GM10248 (cell line): Measurements from ENCODE around the gene LARGE1.

Experiments
- CTCF ChIA-PET: fragments of 300-600 bp; sonication (Branson Sonifier 250); formaldehyde crosslinking; extraction: SDS; loops from one replicate; lab custom pipeline; 2021; ENCODE audit warnings: antibody characterized with exemption; lab: Yijun Ruan, JAX
- POLR2A ChIA-PET: fragments of 350-650 bp; sonication (Branson Sonifier 250); formaldehyde crosslinking; extraction: SDS; loops from one replicate; lab custom pipeline; 2020; ENCODE audit warnings: antibody characterized with exemption; lab: Yijun Ruan, JAX
- DNase-seq: peaks from one replicate; pipeline ENCODE4 v3.0.0; 2012; ENCODE audit errors: extremely low spot score
- CTCF ChIP-seq: IDR thresholded peaks from 2 replicates; pipeline ENCODE4 v1.5.1; 2012; ENCODE audit warnings: mild to moderate bottlenecking, low read depth; ENCODE audit errors: extremely low read depth, missing control alignments, control extremely low read depth

LARGE1 gene

GRCh38 chr22:33539202-33539901 is 380.9 kb downstream of the LARGE1 start:
- no peak for TF ChIP-seq CTCF
- CTCF ChIA-PET = interaction anchor here (1.1 to 2.6 kb wide), 6 partner anchors 10 to 213 kb away, joined by 3 to 14 read pairs (median 5); no protein-coding TSS in a partner anchor
- POLR2A ChIA-PET = no interaction called here
- DNase-seq = no peak

DNA sequence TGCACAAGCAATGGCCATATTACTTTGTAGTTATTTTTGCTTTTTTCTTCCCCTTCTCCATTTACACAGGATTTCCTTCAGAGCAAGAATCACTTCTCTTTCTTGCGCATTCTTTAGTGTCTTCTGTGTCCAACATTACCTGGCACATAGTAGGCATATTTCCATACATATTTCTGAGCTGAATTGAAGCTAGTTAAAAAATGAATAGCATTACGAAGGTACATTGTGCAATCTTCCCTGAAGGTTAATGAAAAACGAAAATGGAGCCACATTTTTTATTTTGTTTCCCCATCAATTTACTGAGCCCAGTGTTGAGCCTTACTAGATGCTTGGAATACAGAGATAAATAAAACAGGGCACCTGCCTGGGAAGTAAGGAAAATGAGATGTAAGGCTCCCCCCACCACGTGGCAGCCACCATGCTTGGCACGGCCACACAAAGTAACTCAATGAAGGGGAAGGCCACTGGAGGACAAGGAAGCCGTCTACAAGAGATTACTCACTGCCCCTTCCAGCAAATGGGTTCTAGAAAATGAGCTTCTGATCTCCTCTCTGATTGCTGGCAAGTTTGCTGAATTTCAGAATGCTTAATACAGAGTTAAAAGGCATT is 381.9 kb downstream of the LARGE1 start:
- ChIA-PET CTCF (interaction anchor here (1.0 to 2.6 kb wide), 5 partner anchors 9 to 42 kb away, joined by 4 to 14 read pairs (median 4); no protein-coding TSS in a partner anchor), POLR2A (no interaction called here)
- DNase-seq = no peak
- no peak for TF ChIP-seq CTCF

- ChIA-PET POLR2A (no interaction called here), CTCF (no interaction called here)
- no peak for DNase-seq
- TF ChIP-seq CTCF = no peak
These were observed 383.2 kb downstream of the LARGE1 start for GRCh38 chr22:33537059-33537458.

- CTCF ChIA-PET = interaction anchor here (0.8 to 8.6 kb wide), 2 partner anchors 17 to 44 kb away, joined by 3 to 82 read pairs; no protein-coding TSS in a partner anchor
- DNase-seq = no peak
- POLR2A ChIA-PET = no interaction called here
- TF ChIP-seq CTCF = no peak
These were observed 384.1 kb downstream of the LARGE1 start for GRCh38 chr22:33535937-33536875.

- no peak for DNase-seq
- TF ChIP-seq CTCF = no peak
- ChIA-PET POLR2A (interaction anchor here (0.6 kb wide), 1 partner anchor 63 kb away, joined by 5 read pairs; no protein-coding TSS in a partner anchor), CTCF (interaction anchor here (0.8 to 8.6 kb wide), 6 partner anchors 10 to 96 kb away, joined by 3 to 82 read pairs (median 4); no protein-coding TSS in a partner anchor)
These were observed 390.7 kb downstream of the LARGE1 start for GRCh38 chr22:33529424-33530113.
